ENCODE results near the gene NFATC3. TPM values are rescaled to one million over a fixed set of nuclear protein-coding genes. Genes with fewer than 3 reads are reported as not detected.

NFATC3 gene
- total and polyA plus RNA-seq, 7 donors, result 4.8 to 52.2 (median 42.8) TPM

- peak; percentile 84 for DNase-seq
These were observed 5.4 kb upstream of the NFATC3 start for GRCh38 chr16:68079626-68080344.

GRCh38 chr16:68081861-68082628 is 3.1 kb upstream of the NFATC3 start:
- no peak for DNase-seq
- H3K4me1 ChIP-seq, result peaks cover 0 to 34% (median 22%) of the 10 kb centered on the region in 4 donors
- intact Hi-C loops (cut with DNase I), result no loop called here

More at GRCh38 chr16:68079626-68080344, 5.4 kb upstream of the NFATC3 start:
- 5 to 18% methylated on average over 13 of the region's 13 CpGs for WGBS, 2 donors
- Histone ChIP-seq H3K27ac (peak overlapping the region; percentile 50 to 65 (median 63)), H3K4me1 (peaks cover 0 to 28% (median 17%) of the 10 kb centered on the region in 4 donors), H3K27me3 (no peaks in the 10 kb centered on the region), H3K9me3 (no peaks in the 10 kb centered on the region), H3K4me3 (no peak overlapping the region), H3K36me3 (peaks cover 0 to 42% (median 14%) of the 10 kb centered on the region in 4 donors)
- intact Hi-C loops (cut with DNase I), result no loop called here
- no peak for TF ChIP-seq POLR2A (IDR thresholded peaks at IDR 0.05)
- TF ChIP-seq CTCF (IDR thresholded peaks at IDR 0.05), result no peak
- peak in 1 of 4 donors; percentile 27 for TF ChIP-seq POLR2AphosphoS5 (IDR thresholded peaks at IDR 0.05)
- no peak for TF ChIP-seq EP300 (IDR thresholded peaks at IDR 0.05)

GRCh38 chr16:68082629-68083238 is 2.4 kb upstream of the NFATC3 start:
- H3K27me3 ChIP-seq, result no peaks in the 10 kb centered on the region
- H3K4me1 ChIP-seq, result peaks cover 0 to 41% (median 26%) of the 10 kb centered on the region in 4 donors
- no peaks in the 10 kb centered on the region for H3K9me3 ChIP-seq
- intact Hi-C loops (cut with DNase I), result no loop called here
- TF ChIP-seq CTCF (IDR thresholded peaks at IDR 0.05) (no peak), EP300 (IDR thresholded peaks at IDR 0.05) (no peak), POLR2AphosphoS5 (IDR thresholded peaks at IDR 0.05) (no peak), POLR2A (IDR thresholded peaks at IDR 0.05) (no peak)
- peak overlapping the region in 3 of 4 donors; percentile 91 to 99 (median 94) for H3K27ac ChIP-seq
- peaks cover 0 to 13% (median 5%) of the 10 kb centered on the region in 4 donors for H3K36me3 ChIP-seq
- DNase-seq, result no peak
- no peak overlapping the region for H3K4me3 ChIP-seq
- 78 to 87% methylated on average over 2 of the region's 2 CpGs for WGBS, 2 donors

More at GRCh38 chr16:68081861-68082628, 3.1 kb upstream of the NFATC3 start:
- TF ChIP-seq POLR2A (IDR thresholded peaks at IDR 0.05) (no peak), POLR2AphosphoS5 (IDR thresholded peaks at IDR 0.05) (no peak)
- H3K36me3 ChIP-seq, result peaks cover 0 to 20% (median 5%) of the 10 kb centered on the region in 4 donors
- no peaks in the 10 kb centered on the region for H3K27me3 ChIP-seq
- no peaks in the 10 kb centered on the region for H3K9me3 ChIP-seq
- peak overlapping the region in 1 of 4 donors; percentile 18 for H3K27ac ChIP-seq
- no peak overlapping the region for H3K4me3 ChIP-seq

- 90 to 94% methylated on average over 4 of the region's 4 CpGs for WGBS, 2 donors
- Histone ChIP-seq H3K9me3 (no peaks in the 10 kb centered on the region), H3K36me3 (peaks cover 0 to 8% (median under 1%) of the 10 kb centered on the region in 4 donors), H3K4me1 (peaks cover 0 to 44% (median 28%) of the 10 kb centered on the region in 4 donors), H3K27me3 (no peaks in the 10 kb centered on the region), H3K27ac (peak overlapping the region; percentile 91 to 99 (median 94)), H3K4me3 (no peak overlapping the region)
- TF ChIP-seq POLR2A (IDR thresholded peaks at IDR 0.05), result no peak
- no peak for TF ChIP-seq POLR2AphosphoS5 (IDR thresholded peaks at IDR 0.05)
- DNase-seq, result no peak
- intact Hi-C loops (cut with DNase I), result no loop called here
These were observed 1.9 kb upstream of the NFATC3 start for GRCh38 chr16:68083239-68083781.

- Histone ChIP-seq H3K36me3 (peaks cover 0 to 3% (median 0%) of the 10 kb centered on the region in 4 donors), H3K4me1 (peaks cover 0 to 44% (median 30%) of the 10 kb centered on the region in 4 donors), H3K27ac (peak overlapping the region; percentile 91 to 99 (median 94)), H3K9me3 (no peaks in the 10 kb centered on the region), H3K4me3 (peak overlapping the region; percentile 45 to 97 (median 80)), H3K27me3 (no peaks in the 10 kb centered on the region)
- TF ChIP-seq POLR2A (IDR thresholded peaks at IDR 0.05) (no peak), POLR2AphosphoS5 (IDR thresholded peaks at IDR 0.05) (no peak), EP300 (IDR thresholded peaks at IDR 0.05) (no peak), CTCF (IDR thresholded peaks at IDR 0.05) (no peak)
- peak; percentile 76 for DNase-seq
- intact Hi-C loops (cut with DNase I), result no loop called here
- WGBS, 2 donors, result 47 to 50% methylated on average over 21 of the region's 21 CpGs
These were observed 1.2 kb upstream of the NFATC3 start for GRCh38 chr16:68083861-68084503.

Data from sigmoid colon (tissue), 7 donors.